ENCODE data around the gene SERPINB6. TPM values are rescaled to one million over a fixed set of nuclear protein-coding genes. Genes with fewer than 3 reads are reported as not detected.
A peak's percentile ranks its signal among the peaks of the same experiment; 100 is the strongest.
"Not testable (repeated sequence)": the region's sequence is repeated elsewhere in the genome, so short reads cannot be mapped to it uniquely, and the experiment has no call there.

SERPINB6 gene
- total RNA-seq, 4 donors from 2014 or later = 84.9 to 266 (median 203) TPM

- no peak for DNase-seq
- TF ChIP-seq POLR2A (IDR thresholded peaks at IDR 0.05) (no peak), CTCF (IDR thresholded peaks at IDR 0.05) (no peak)
- Histone ChIP-seq H3K4me1 (no peaks in the 10 kb centered on the region), H3K36me3 (no peaks in the 10 kb centered on the region), H3K27ac (no peak overlapping the region), H3K4me3 (no peak overlapping the region), H3K9me3 (no peaks in the 10 kb centered on the region), H3K27me3 (no peaks in the 10 kb centered on the region)
- intact Hi-C loops (cut with DNase I; ENCODE audit: low total_unique reads) = no loop called here
These were observed 60.2 kb downstream of the SERPINB6 start for GRCh38 chr6:2911171-2911570.

GRCh38 chr6:2909718-2910117 is 61.6 kb downstream of the SERPINB6 start:
- intact Hi-C loops (cut with DNase I; ENCODE audit: low total_unique reads) = no loop called here
- no peak for DNase-seq
- no peaks in the 10 kb centered on the region for H3K4me1 ChIP-seq
- H3K4me3 ChIP-seq = no peak overlapping the region
- H3K27ac ChIP-seq = no peak overlapping the region
- H3K9me3 ChIP-seq = no peaks in the 10 kb centered on the region
- no peaks in the 10 kb centered on the region for H3K36me3 ChIP-seq
- H3K27me3 ChIP-seq = no peaks in the 10 kb centered on the region
- TF ChIP-seq POLR2A (IDR thresholded peaks at IDR 0.05) (no peak), CTCF (IDR thresholded peaks at IDR 0.05) (no peak)

GRCh38 chr6:2909051-2909606 is 62.2 kb downstream of the SERPINB6 start:
- H3K27ac ChIP-seq; H3K4me1 ChIP-seq; intact Hi-C loops (cut with DNase I; ENCODE audit: low total_unique reads); H3K4me3 ChIP-seq; H3K36me3 ChIP-seq; DNase-seq; H3K9me3 ChIP-seq; H3K27me3 ChIP-seq: not testable (repeated sequence)

- H3K27ac ChIP-seq; intact Hi-C loops (cut with DNase I; ENCODE audit: low total_unique reads); H3K4me1 ChIP-seq; DNase-seq; H3K36me3 ChIP-seq; H3K9me3 ChIP-seq; H3K27me3 ChIP-seq; H3K4me3 ChIP-seq: not testable (repeated sequence)
These were observed 62.9 kb downstream of the SERPINB6 start for GRCh38 chr6:2908516-2908915.

- Histone ChIP-seq H3K27ac (peak overlapping the region; percentile 74 to 80), H3K4me3 (peak overlapping the region; percentile 36 to 49)
- H3K36me3 ChIP-seq; H3K27me3 ChIP-seq; DNase-seq; H3K4me1 ChIP-seq; intact Hi-C loops (cut with DNase I; ENCODE audit: low total_unique reads); H3K9me3 ChIP-seq: not testable (repeated sequence)
These were observed 67.8 kb downstream of the SERPINB6 start for GRCh38 chr6:2903411-2904185.

- intact Hi-C loops (cut with DNase I; ENCODE audit: low total_unique reads); H3K36me3 ChIP-seq; H3K27me3 ChIP-seq; DNase-seq; H3K9me3 ChIP-seq; H3K4me1 ChIP-seq: not testable (repeated sequence)
- H3K4me3 ChIP-seq = peak overlapping the region; percentile 36 to 49
- peak overlapping the region; percentile 74 to 80 for H3K27ac ChIP-seq
These were observed 69.5 kb downstream of the SERPINB6 start for GRCh38 chr6:2901645-2902502.

Measured in uterus (tissue), 4 donors.